IPS-15b (cell line): Measurements from ENCODE around the gene APOE.
A peak's percentile ranks its signal among the peaks of the same experiment; 100 is the strongest.
"Not testable (repeated sequence)": the region's sequence is repeated elsewhere in the genome, so short reads cannot be mapped to it uniquely, and the experiment has no call there.

ENCODE experiments used
- H3K27me3 ChIP-seq: one replicate; pipeline ENCODE4 v1.6.1; 2013; ENCODE audit warnings: low read length; ENCODE audit not compliant: control insufficient read depth, insufficient read depth
- H3K36me3 ChIP-seq: one replicate; pipeline ENCODE4 v1.6.1; 2013; ENCODE audit warnings: low read length; ENCODE audit not compliant: control insufficient read depth, insufficient read depth
- H3K4me1 ChIP-seq: one replicate; pipeline ENCODE4 v1.6.1; 2013; ENCODE audit warnings: mild to moderate bottlenecking, low read length; ENCODE audit not compliant: control insufficient read depth, insufficient read depth
- H3K4me3 ChIP-seq: one replicate; pipeline ENCODE4 v1.5.1; 2013; ENCODE audit warnings: low read depth, low read length
- H3K9ac ChIP-seq: one replicate; pipeline ENCODE4 v1.6.1; 2013; ENCODE audit warnings: low read depth, mild to moderate bottlenecking, low read length
- H3K9me3 ChIP-seq: one replicate; pipeline ENCODE4 v1.6.1; 2013; ENCODE audit warnings: mild to moderate bottlenecking, low read length; ENCODE audit not compliant: control insufficient read depth, insufficient read depth

The APOE gene

DNA sequence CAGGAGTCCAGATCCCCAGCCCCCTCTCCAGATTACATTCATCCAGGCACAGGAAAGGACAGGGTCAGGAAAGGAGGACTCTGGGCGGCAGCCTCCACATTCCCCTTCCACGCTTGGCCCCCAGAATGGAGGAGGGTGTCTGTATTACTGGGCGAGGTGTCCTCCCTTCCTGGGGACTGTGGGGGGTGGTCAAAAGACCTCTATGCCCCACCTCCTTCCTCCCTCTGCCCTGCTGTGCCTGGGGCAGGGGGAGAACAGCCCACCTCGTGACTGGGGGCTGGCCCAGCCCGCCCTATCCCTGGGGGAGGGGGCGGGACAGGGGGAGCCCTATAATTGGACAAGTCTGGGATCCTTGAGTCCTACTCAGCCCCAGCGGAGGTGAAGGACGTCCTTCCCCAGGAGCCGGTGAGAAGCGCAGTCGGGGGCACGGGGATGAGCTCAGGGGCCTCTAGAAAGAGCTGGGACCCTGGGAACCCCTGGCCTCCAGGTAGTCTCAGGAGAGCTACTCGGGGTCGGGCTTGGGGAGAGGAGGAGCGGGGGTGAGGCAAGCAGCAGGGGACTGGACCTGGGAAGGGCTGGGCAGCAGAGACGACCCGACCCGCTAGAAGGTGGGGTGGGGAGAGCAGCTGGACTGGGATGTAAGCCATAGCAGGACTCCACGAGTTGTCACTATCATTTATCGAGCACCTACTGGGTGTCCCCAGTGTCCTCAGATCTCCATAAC, at the start of gene APOE:
Gene APOE (plus strand): TSS at position 360 of the 724 bp plus-strand sequence. CDS start 829 bp downstream, outside the sequence.
- Histone ChIP-seq H3K4me1 (peaks cover 2% of the 10 kb centered on the region), H3K9me3 (no peaks in the 10 kb centered on the region), H3K4me3 (peak within 1 kb of the TSS; percentile 100), H3K9ac (peak within 1 kb of the TSS; percentile 93), H3K27me3 (no peaks in the 10 kb centered on the region), H3K36me3 (peaks cover 42% of the 10 kb centered on the region)

- no peaks in the 10 kb centered on the region for H3K27me3 ChIP-seq
- H3K4me1 ChIP-seq = peaks cover 8% of the 10 kb centered on the region
- H3K36me3 ChIP-seq = peaks cover 9% of the 10 kb centered on the region
- no peak overlapping the region for H3K9ac ChIP-seq
- no peak overlapping the region for H3K4me3 ChIP-seq
- H3K9me3 ChIP-seq = no peaks in the 10 kb centered on the region
These were observed 49.0 kb upstream of the APOE start for GRCh38 chr19:44856421-44857083.

DNA sequence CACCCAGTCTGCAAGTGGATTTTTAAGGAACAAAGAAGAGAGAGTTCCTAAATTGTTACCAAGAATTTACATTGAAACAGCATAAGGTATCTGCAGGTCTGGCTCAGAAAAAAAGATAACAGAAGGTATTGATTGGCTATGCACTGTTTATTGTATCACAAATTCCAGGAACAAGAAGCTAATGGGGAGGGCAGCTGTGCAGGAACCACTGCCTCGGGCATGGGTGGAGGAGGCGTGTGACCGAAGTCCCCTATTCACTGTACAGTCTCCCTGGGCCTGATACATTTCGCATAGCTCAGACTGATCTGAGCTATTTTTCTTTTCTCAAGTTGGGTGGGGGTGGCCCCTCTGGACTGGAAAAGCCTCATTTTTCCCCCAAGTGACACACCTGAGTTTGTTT, 47.8 kb upstream of the APOE start:
- Histone ChIP-seq H3K27me3 (no peaks in the 10 kb centered on the region), H3K9me3 (no peaks in the 10 kb centered on the region), H3K36me3 (peaks cover 6% of the 10 kb centered on the region), H3K9ac (no peak overlapping the region), H3K4me1 (peaks cover 6% of the 10 kb centered on the region), H3K4me3 (no peak overlapping the region)

GRCh38 chr19:44861576-44861975, 44.0 kb upstream of the APOE start:
- H3K9me3 ChIP-seq, H3K27me3 ChIP-seq, H3K4me3 ChIP-seq, H3K9ac ChIP-seq, H3K4me1 ChIP-seq: not testable (repeated sequence)
- H3K36me3 ChIP-seq = peaks cover 18% of the 10 kb centered on the region

- no peaks in the 10 kb centered on the region for H3K9me3 ChIP-seq
- no peak overlapping the region for H3K4me3 ChIP-seq
- no peaks in the 10 kb centered on the region for H3K4me1 ChIP-seq
- no peaks in the 10 kb centered on the region for H3K27me3 ChIP-seq
- H3K9ac ChIP-seq = no peak overlapping the region
- peaks cover 20% of the 10 kb centered on the region for H3K36me3 ChIP-seq
These were observed 41.6 kb upstream of the APOE start for GRCh38 chr19:44863990-44864389.

DNA sequence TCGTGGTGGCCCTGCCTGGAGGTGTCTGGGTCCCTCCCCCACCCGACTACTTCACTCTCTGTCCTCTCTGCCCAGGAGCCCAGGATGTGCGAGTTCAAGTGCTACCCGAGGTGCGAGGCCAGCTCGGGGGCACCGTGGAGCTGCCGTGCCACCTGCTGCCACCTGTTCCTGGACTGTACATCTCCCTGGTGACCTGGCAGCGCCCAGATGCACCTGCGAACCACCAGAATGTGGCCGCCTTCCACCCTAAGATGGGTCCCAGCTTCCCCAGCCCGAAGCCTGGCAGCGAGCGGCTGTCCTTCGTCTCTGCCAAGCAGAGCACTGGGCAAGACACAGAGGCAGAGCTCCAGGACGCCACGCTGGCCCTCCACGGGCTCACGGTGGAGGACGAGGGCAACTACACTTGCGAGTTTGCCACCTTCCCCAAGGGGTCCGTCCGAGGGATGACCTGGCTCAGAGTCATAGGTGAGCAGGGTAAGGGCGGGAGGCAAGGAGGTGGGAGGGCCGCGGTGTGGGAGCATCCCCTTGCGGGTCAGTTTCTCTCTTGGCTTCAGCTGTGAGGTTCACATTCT, 40.3 kb upstream of the APOE start:
- Histone ChIP-seq H3K4me3 (no peak overlapping the region), H3K36me3 (peaks cover 21% of the 10 kb centered on the region), H3K9me3 (no peaks in the 10 kb centered on the region), H3K9ac (no peak overlapping the region), H3K27me3 (no peaks in the 10 kb centered on the region), H3K4me1 (no peaks in the 10 kb centered on the region)

DNA sequence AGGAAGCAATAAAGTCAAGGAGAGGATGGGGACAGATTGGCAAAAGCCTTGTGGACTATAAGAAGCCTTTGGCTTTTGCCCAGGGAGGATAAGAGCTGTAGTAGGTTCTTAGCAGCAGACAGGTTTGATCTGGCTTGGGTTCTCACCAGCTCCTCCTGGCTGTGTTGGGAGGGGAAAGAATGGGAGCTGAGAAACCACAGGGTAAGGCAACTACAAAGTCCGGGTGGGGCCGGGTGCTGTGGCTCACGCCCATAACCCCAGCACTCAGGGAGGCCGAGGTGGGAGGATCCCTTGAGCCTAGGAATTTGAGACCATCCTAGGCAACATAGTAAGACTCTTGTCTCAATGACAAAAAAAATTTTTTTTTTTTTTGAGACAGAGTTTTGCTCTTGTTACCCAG, 38.9 kb upstream of the APOE start:
- no peaks in the 10 kb centered on the region for H3K27me3 ChIP-seq
- no peak overlapping the region for H3K4me3 ChIP-seq
- peaks cover 23% of the 10 kb centered on the region for H3K36me3 ChIP-seq
- H3K4me1 ChIP-seq = no peaks in the 10 kb centered on the region
- no peak overlapping the region for H3K9ac ChIP-seq
- no peaks in the 10 kb centered on the region for H3K9me3 ChIP-seq

DNA sequence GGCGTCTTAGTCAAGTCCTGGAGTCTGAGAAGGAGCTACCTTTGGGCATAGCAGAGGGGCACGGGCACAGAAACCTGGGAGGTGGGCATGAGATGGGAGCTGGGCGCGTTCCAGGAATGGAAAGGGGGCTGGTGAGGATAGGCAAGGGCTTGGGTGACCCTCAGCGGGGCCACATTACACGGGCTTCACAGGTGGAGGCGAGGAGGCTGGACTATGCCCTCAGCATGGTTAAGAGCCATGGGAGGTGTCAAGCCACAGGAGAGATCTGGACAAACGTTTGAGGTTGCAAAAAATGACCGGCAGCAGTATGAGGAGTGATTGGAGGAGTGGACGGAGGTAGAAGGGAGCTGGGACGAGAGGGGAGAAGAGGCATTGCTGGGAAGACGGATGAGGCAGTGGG, 38.0 kb upstream of the APOE start:
- no peaks in the 10 kb centered on the region for H3K4me1 ChIP-seq
- H3K4me3 ChIP-seq = no peak overlapping the region
- no peaks in the 10 kb centered on the region for H3K9me3 ChIP-seq
- H3K36me3 ChIP-seq = peaks cover 32% of the 10 kb centered on the region
- no peaks in the 10 kb centered on the region for H3K27me3 ChIP-seq
- H3K9ac ChIP-seq = no peak overlapping the region

DNA sequence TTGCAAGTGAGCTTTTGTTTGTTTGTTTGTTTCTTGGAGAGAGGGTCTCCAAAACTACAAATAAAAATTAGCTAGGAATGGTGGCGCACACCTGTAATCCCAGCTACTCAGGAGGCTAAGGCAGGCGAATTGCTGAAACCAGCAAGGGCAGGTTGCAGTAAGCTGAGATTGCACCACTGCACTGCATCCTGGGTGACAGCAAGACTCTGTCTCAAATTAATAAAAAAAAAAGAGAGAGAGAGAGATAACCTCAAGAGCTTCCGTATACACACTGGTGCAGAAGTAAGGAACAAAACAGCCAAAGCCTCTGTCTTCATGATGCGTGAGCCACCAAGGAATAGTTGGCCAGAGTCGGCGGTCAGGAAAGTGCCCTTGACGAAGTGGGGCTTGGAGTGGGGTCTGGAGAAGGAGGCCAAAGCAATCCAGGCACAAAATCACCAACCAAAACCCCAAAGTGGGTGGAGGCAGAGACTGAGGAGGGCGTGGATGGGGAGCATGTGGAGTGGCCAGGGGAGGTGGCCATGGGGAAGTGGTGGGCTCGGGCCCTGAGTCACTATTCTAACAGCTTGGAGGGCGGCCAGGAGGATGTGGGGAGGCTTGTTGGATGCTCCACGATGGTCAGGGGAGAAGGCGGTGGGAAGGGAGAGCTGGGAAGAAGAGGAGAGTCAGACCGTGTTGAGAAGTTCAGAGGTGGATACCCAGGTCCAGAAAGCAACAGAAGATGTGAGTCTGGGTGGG, 35.7 kb upstream of the APOE start:
- Histone ChIP-seq H3K36me3 (peaks cover 55% of the 10 kb centered on the region), H3K27me3 (no peaks in the 10 kb centered on the region), H3K4me3 (no peak overlapping the region), H3K9ac (no peak overlapping the region), H3K4me1 (no peaks in the 10 kb centered on the region), H3K9me3 (no peaks in the 10 kb centered on the region)

DNA sequence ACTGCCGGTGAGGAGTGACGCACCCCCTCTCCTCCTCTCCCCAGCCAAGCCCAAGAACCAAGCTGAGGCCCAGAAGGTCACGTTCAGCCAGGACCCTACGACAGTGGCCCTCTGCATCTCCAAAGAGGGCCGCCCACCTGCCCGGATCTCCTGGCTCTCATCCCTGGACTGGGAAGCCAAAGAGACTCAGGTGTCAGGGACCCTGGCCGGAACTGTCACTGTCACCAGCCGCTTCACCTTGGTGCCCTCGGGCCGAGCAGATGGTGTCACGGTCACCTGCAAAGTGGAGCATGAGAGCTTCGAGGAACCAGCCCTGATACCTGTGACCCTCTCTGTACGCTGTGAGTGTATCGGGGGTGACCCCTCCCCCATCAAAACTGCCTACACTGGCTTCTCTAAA, 33.8 kb upstream of the APOE start:
- no peaks in the 10 kb centered on the region for H3K4me1 ChIP-seq
- no peaks in the 10 kb centered on the region for H3K9me3 ChIP-seq
- H3K36me3 ChIP-seq = peaks cover 59% of the 10 kb centered on the region
- H3K4me3 ChIP-seq = no peak overlapping the region
- H3K27me3 ChIP-seq = no peaks in the 10 kb centered on the region
- H3K9ac ChIP-seq = no peak overlapping the region

DNA sequence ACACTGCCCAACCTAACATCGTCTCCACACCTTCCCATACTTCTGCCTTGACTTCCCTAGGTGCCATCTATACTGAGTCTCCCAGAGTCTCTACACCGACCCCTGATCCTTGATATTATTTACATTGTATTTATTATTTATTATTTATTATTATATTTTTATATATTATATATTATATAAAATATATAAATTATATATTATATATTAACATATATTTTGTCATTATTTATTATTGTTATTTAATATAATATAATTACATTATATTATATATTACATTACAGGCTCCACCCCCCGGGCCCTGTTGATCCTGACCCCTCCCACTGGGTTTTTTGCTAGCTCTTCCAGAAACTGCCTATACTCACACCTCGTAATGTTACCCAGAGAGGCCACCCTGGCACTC, 32.9 kb upstream of the APOE start:
- Histone ChIP-seq H3K4me1 (peaks cover 2% of the 10 kb centered on the region), H3K4me3 (no peak overlapping the region), H3K27me3 (no peaks in the 10 kb centered on the region), H3K9ac (no peak overlapping the region), H3K36me3 (peaks cover 63% of the 10 kb centered on the region), H3K9me3 (no peaks in the 10 kb centered on the region)
